ENCODE measurements around the gene MTHFD2L.

MTHFD2L gene

DNA sequence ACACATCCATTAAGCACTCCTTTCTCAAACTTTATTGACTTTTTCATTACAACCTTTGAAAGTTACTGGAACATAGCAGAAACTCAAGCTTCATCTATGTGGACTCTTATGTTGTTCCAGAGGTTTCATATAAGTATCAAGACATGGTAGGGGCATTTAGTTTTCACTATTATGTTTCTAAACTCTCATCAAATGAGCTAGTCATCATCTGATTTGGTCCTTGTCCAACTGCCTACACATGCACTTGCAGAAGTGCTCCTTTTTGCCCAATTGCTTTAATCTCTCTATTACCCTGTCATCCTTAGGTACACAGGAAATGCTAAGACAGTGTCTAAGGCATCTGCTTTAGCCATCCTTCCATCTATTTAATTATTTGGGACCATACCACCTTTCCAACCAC is 108.2 kb downstream of the MTHFD2L start:
- ATAC-seq (replicated peaks), result no peak
- Mint-ChIP-seq H3K27me3 (no peaks in the 10 kb centered on the region), H3K36me3 (no peaks in the 10 kb centered on the region), H3K9me3 (no peaks in the 10 kb centered on the region), H3K4me3 (no peak overlapping the region), H3K4me1 (peaks cover 2 to 7% of the 10 kb centered on the region in 2 donors), H3K27ac (no peak overlapping the region)
- DNase-seq, result no peak

DNA sequence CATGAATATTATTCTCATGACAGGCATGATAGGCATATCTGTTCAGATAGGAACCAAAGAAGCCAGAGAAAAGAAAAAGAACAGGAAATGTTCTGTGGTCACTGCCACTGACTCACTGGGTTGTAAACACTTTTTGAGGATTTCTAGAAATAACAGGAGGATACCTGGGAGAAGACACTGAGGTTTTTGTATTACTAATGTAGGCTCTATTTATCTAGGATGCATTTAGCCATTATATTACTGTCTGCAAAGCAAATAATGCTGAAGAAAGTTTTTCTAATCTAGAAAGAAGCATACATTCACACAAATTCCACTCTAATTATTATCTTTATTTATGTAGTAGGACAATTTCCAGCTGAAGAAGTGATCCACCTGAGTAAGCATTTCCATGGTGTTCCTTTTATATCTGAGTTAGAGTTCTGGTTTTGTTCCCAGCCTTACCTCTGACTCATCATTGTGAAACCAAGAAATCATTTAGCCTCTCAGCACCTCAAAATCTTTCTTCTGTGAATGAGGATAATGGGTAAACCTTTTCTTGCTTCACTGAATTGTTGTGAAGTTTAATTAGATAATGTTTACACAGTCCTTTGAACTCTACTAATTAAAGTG is 110.2 kb downstream of the MTHFD2L start:
- no peak for ATAC-seq (replicated peaks)
- peaks cover 2 to 7% of the 10 kb centered on the region in 2 donors for H3K4me1 Mint-ChIP-seq
- no peaks in the 10 kb centered on the region for H3K9me3 Mint-ChIP-seq
- no peak overlapping the region for H3K4me3 Mint-ChIP-seq
- H3K27me3 Mint-ChIP-seq, result no peaks in the 10 kb centered on the region
- no peaks in the 10 kb centered on the region for H3K36me3 Mint-ChIP-seq
- no peak for DNase-seq
- H3K27ac Mint-ChIP-seq, result no peak overlapping the region

DNA sequence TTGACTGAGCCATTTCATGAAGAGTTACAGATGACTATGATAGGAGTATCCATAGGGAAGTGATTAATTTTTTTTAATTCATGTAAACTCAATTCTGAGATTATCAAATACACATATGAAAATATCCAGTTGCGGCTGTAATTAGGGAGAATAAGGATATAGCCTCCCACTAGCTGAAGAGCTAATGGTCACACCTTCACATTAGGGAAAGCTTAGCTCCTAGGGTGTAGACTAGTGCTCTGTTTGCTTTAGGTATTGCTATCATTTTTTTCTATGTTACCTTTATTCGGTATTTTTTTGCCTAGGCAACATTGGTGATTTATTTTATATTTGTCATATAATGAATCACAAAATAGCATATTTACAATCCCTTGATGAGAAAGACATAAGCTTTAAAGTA is 110.7 kb downstream of the MTHFD2L start:
- no peak overlapping the region for H3K4me3 Mint-ChIP-seq
- H3K4me1 Mint-ChIP-seq, result peaks cover 0 to 2% of the 10 kb centered on the region in 2 donors
- H3K36me3 Mint-ChIP-seq, result no peaks in the 10 kb centered on the region
- H3K27me3 Mint-ChIP-seq, result no peaks in the 10 kb centered on the region
- ATAC-seq (replicated peaks) (no peak), DNase-seq (no peak)
- no peak overlapping the region for H3K27ac Mint-ChIP-seq
- no peaks in the 10 kb centered on the region for H3K9me3 Mint-ChIP-seq

DNA sequence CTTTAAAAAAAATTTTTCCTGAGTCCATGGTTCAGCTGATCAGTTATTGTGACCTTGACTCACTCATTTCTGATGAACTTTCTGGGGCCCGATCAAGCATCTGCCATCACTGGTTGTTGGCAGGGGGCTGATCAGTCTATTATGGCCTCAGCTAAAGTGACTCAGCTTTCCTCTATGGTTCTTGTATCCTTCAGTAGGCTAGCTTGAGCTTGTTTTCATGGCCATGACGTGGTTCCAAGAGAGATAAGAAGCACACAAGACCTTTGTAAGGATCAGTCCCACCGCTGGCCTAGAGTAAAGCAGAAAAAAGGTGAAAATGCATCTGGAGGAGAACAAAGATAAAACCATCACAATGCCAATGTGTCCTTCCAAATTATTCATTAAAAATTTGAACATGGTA is 120.6 kb downstream of the MTHFD2L start:
- ATAC-seq (replicated peaks), result no peak
- H3K4me1 Mint-ChIP-seq, result no peaks in the 10 kb centered on the region
- no peaks in the 10 kb centered on the region for H3K27me3 Mint-ChIP-seq
- no peak overlapping the region for H3K27ac Mint-ChIP-seq
- peaks cover 0 to 4% of the 10 kb centered on the region in 2 donors for H3K36me3 Mint-ChIP-seq
- H3K9me3 Mint-ChIP-seq, result no peaks in the 10 kb centered on the region
- no peak overlapping the region for H3K4me3 Mint-ChIP-seq
- DNase-seq, result no peak

DNA sequence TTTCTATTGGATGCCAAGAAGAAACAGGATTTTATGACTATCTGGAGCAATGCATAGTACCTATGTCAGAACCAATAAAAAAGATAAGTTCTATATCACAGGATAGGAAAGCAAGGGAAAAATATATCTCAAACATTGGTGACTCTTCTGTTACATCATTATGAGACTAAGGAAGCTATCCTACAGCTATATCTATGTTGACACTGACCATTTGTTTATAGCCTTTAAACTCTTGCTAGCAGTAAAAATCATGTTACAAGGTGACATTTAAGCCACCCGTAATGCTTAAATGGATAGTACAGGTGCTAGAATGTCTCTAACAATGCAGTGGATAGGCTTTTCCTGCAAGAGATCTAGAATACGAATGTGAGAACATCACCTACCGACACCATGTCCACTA is 121.8 kb downstream of the MTHFD2L start:
- DNase-seq, result no peak
- no peaks in the 10 kb centered on the region for H3K9me3 Mint-ChIP-seq
- no peaks in the 10 kb centered on the region for H3K27me3 Mint-ChIP-seq

DNA sequence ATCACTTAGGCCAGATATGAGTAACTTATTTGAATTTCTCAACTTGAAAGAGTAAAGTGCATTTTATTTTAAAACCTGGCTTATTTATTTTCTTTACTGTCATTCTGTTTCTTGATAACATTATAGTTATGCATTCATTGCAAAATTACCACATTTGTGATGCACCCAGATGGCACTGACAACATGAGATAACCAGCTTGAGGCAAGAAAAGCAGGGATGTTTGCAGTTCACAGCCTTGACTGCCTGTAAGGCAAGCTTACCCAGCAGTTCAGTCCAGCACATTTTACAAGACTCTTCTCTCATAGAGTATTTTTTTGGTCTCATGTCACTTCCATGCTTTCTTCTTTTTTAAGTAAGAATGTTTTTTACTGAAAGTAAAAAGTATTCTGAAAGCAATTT is 125.0 kb downstream of the MTHFD2L start:
- no peak for ATAC-seq (replicated peaks)

More for the DNA sequence above, 121.8 kb downstream of the MTHFD2L start:
- H3K4me1 Mint-ChIP-seq, result no peaks in the 10 kb centered on the region
- H3K36me3 Mint-ChIP-seq, result peaks cover 0 to 10% of the 10 kb centered on the region in 2 donors
- no peak overlapping the region for H3K27ac Mint-ChIP-seq
- H3K4me3 Mint-ChIP-seq, result no peak overlapping the region
- no peak for ATAC-seq (replicated peaks)

DNA sequence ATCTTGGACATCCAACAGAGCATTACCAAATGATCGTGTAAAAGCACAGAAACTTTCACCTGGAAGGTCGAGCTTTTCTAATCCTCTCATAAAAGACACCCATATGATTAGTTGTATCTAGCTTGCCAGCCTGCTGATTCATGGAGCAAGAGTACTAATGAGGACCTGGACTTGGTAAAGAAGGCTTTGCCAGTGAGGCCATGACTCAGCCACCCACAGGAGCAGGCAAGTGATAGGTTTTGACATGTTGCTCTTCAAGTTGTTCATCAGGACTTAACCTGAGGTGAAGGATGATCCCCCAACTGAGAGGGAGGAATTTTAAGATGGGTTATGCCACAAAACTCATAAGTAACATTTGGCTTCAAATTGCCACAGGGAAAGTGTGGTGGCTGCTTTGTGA is 125.7 kb downstream of the MTHFD2L start:
- Mint-ChIP-seq H3K4me1 (no peaks in the 10 kb centered on the region), H3K27me3 (no peaks in the 10 kb centered on the region), H3K27ac (no peak overlapping the region), H3K4me3 (no peak overlapping the region), H3K9me3 (no peaks in the 10 kb centered on the region), H3K36me3 (peaks cover 0 to 10% of the 10 kb centered on the region in 2 donors)
- no peak for DNase-seq
- no peak for ATAC-seq (replicated peaks)

More for the DNA sequence above, 125.0 kb downstream of the MTHFD2L start:
- no peak overlapping the region for H3K27ac Mint-ChIP-seq
- H3K27me3 Mint-ChIP-seq, result no peaks in the 10 kb centered on the region
- no peak for DNase-seq
- no peaks in the 10 kb centered on the region for H3K4me1 Mint-ChIP-seq
- H3K36me3 Mint-ChIP-seq, result peaks cover 0 to 10% of the 10 kb centered on the region in 2 donors
- no peak overlapping the region for H3K4me3 Mint-ChIP-seq
- H3K9me3 Mint-ChIP-seq, result no peaks in the 10 kb centered on the region

DNA sequence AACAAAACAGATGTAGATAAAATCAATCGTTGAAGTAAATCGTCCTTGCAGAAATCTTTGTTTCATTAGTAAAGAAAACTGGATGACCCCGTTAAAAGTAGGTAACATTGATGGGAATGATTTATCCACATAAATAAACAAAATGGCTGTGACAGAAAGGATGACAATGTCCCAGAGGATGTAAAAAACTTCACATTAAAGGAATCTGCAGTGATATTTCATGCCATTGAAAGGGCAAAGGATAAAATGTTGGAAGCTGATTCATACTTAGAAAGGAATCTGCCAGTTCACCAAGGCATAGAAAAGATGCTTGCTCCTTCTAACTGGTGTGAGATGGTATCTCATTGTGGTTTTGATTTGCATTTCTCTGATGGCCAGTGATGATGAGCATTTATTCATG is 126.1 kb downstream of the MTHFD2L start:
- ATAC-seq (replicated peaks) (no peak), DNase-seq (no peak)
- Mint-ChIP-seq H3K27me3 (no peaks in the 10 kb centered on the region), H3K9me3 (no peaks in the 10 kb centered on the region), H3K4me3 (no peak overlapping the region), H3K36me3 (peaks cover 0 to 10% of the 10 kb centered on the region in 2 donors), H3K4me1 (no peaks in the 10 kb centered on the region), H3K27ac (no peak overlapping the region)

DNA sequence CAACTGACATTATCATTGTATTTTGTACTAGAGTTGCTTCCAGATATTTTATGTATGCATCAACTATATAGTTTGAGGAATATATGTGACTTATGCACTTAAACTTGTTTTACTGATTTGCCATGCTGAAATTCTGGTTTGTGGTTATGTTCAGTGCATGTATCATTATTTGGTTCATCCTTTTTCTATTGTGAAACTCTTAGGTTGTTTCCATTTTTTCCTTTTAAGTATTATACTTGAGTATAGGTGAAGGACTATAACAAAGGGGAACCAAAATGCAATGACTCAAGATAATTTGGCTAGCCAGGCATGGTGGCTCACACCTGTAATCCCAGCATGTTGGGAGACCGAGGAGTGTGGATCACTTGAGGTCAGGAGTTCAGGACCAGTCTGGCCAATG is 129.2 kb downstream of the MTHFD2L start:
- Mint-ChIP-seq H3K9me3 (no peaks in the 10 kb centered on the region), H3K27ac (no peak overlapping the region), H3K4me3 (no peak overlapping the region), H3K4me1 (no peaks in the 10 kb centered on the region), H3K27me3 (no peaks in the 10 kb centered on the region), H3K36me3 (peaks cover 0 to 6% of the 10 kb centered on the region in 2 donors)
- DNase-seq, result no peak
- no peak for ATAC-seq (replicated peaks)

DNA sequence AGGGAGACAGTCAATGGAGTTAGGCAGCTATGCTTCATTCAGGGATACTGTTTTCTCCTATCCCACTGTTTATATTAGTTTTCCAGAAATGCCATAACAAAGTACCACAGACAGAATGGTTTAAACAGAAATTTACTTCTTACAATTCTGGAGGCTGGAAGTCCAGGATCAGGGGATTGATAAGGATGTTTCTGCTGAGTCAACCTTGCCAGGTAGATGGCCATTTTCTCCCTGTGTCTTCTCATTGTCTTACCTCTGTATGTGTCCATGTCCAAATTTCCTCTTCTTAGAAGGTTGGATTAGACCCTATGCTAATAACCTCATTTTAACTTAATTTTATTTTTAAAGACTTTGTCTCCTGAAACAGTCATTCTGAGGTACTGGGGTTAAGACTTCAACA is 129.9 kb downstream of the MTHFD2L start:
- no peaks in the 10 kb centered on the region for H3K4me1 Mint-ChIP-seq
- H3K4me3 Mint-ChIP-seq, result no peak overlapping the region
- H3K27me3 Mint-ChIP-seq, result no peaks in the 10 kb centered on the region
- no peaks in the 10 kb centered on the region for H3K9me3 Mint-ChIP-seq
- no peak for ATAC-seq (replicated peaks)
- no peak overlapping the region for H3K27ac Mint-ChIP-seq
- peaks cover 0 to 6% of the 10 kb centered on the region in 2 donors for H3K36me3 Mint-ChIP-seq
- DNase-seq, result no peak

DNA sequence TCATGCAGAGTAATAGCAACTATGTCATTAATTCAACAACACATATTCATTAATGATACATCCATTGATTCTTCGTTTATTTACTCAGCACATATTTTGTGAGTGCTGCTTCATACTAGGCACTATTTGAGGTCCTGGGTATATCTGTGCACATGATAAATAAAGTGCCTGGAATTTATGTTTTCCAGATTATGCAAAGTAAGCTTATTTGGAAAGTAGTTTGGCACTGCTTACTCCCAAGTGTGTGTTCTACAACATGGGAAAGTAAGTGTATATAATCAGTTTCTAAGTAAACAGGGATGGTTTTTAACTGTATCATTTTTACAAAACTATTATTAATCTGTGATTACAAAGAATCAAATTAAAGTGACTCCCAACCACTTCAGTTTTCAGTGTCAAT is 133.6 kb downstream of the MTHFD2L start:
- Mint-ChIP-seq H3K27ac (no peak overlapping the region), H3K27me3 (no peaks in the 10 kb centered on the region), H3K4me1 (no peaks in the 10 kb centered on the region), H3K9me3 (no peaks in the 10 kb centered on the region), H3K36me3 (no peaks in the 10 kb centered on the region), H3K4me3 (no peak overlapping the region)
- DNase-seq (no peak), ATAC-seq (replicated peaks) (no peak)

DNA sequence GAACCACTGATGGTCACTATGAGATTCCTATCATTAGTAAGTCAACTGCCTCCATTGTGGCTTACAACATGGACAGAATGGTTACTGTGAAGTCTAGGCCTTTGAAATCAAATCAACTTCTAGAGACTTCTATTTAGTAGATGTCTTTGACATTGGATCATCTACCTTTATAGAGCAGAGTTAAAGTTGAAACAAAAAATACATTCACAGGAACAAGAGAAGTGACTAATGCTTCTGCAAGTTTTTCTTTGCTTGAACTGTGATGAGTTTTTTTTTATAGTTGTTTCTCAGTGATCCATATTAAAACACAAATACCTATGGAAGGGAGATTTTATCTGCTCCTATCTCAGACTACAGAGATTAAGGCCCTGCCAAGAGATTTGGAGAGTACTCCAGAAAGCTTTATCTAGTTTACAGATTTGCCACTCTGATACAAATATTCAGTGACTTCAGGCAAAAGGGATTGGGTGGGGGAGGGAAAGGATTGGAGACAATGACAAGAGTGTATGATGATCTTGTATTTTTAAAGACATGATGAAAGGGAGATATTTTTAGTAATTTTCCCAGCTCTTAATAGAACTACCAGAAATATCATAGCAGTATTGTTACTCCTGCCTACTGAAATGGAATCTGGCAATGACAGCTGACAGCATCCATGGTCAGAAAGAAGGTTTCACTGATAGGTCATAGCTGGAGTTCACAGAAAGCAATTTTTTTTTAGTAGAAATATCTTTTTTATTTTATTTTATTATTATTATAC is 134.4 kb downstream of the MTHFD2L start:
- Mint-ChIP-seq H3K9me3 (no peaks in the 10 kb centered on the region), H3K36me3 (no peaks in the 10 kb centered on the region), H3K4me3 (no peak overlapping the region), H3K27ac (no peak overlapping the region), H3K27me3 (no peaks in the 10 kb centered on the region), H3K4me1 (no peaks in the 10 kb centered on the region)
- DNase-seq (no peak), ATAC-seq (replicated peaks) (no peak)

DNA sequence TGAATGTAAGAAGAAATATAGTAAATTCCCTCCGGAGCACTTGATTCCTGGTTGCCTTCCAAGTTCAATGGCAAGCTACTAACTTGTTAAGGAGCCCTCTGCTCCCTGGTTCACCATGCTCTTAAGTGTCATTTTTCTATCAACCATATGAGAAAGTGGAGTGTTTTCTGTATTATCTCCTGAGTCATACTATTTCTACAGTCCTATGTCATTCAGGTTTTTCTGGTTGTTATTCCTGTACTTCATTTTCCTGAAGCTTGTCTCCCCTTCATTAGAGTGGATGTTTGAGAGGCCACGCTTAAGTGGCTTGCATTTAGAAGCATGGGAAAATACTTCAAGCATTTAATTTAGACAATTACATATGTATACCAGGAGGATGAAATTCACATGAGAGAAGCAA is 135.6 kb downstream of the MTHFD2L start:
- no peaks in the 10 kb centered on the region for H3K27me3 Mint-ChIP-seq
- H3K27ac Mint-ChIP-seq, result no peak overlapping the region
- ATAC-seq (replicated peaks) (no peak), DNase-seq (no peak)
- H3K4me3 Mint-ChIP-seq, result no peak overlapping the region
- no peaks in the 10 kb centered on the region for H3K9me3 Mint-ChIP-seq
- H3K36me3 Mint-ChIP-seq, result no peaks in the 10 kb centered on the region
- no peaks in the 10 kb centered on the region for H3K4me1 Mint-ChIP-seq

DNA sequence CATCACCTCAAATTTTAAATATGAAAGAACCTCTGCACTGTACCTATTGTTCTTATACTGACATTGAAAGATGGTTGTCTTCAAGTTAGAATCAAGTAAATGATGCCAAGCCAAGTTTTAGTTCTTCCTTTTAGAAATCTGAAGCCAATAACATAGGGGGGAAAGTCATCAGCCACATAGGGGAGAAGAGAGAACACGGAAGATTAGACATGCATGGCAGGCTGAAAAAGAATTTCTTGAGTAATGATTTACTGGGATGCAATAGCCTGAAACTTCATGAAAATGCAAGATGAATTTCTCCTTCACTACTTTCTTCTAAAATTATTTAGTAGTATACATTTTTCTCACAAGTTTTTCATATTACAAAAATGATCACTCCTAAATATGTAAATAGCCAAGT is 136.8 kb downstream of the MTHFD2L start:
- H3K27me3 Mint-ChIP-seq, result no peaks in the 10 kb centered on the region
- no peak overlapping the region for H3K27ac Mint-ChIP-seq
- H3K36me3 Mint-ChIP-seq, result no peaks in the 10 kb centered on the region
- H3K9me3 Mint-ChIP-seq, result no peaks in the 10 kb centered on the region
- H3K4me3 Mint-ChIP-seq, result no peak overlapping the region
- no peak for DNase-seq
- H3K4me1 Mint-ChIP-seq, result no peaks in the 10 kb centered on the region
- ATAC-seq (replicated peaks), result no peak

DNA sequence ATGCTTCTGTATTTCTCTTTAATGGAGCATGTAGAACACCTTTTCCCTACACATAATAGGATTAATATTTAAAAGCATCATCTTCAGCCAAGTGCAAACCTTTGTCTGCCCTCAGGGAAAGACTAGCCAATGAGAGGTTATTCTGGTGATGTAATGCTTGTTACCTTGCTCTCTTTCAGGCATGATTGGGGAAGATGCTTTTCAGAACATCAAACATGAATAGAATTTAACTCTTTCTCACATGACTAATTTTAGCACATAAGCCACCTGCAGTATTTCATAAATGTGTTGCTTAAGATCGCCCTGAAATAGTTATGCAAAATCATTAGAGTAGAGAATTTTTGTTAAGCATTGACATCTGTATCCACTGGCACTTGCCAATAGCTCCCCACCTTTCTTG is 139.6 kb downstream of the MTHFD2L start:
- H3K36me3 Mint-ChIP-seq, result no peaks in the 10 kb centered on the region
- H3K27me3 Mint-ChIP-seq, result no peaks in the 10 kb centered on the region
- no peak for ATAC-seq (replicated peaks)
- H3K9me3 Mint-ChIP-seq, result no peaks in the 10 kb centered on the region
- no peak for DNase-seq
- no peaks in the 10 kb centered on the region for H3K4me1 Mint-ChIP-seq
- H3K4me3 Mint-ChIP-seq, result no peak overlapping the region
- no peak overlapping the region for H3K27ac Mint-ChIP-seq

All from stimulated activated naive B cell treated with anti-CD40 and anti-IgM and Interleukin-4, amounts not matched to agents 10 μg/mL and 1 μg/mL and 100 μg/mL, for 72 hours (primary cell).